GM19025 (cell line): ENCODE measurements around the gene ZNF135.

Experiments used
- ATAC-seq: cut with Tn5 transposase; IDR thresholded peaks from one replicate; pipeline ENCODE4 v1.9.1; 2021; ENCODE audit warnings: mild to moderate bottlenecking, low read depth, moderate library complexity; ENCODE audit not compliant: unreplicated experiment

Gene ZNF135

GRCh38 chr19:58059003-58059670, at the start of gene ZNF135:
ZNF135 (plus strand) TSS chr19:58059282; CDS start chr19:58060003, 721 bp downstream.
- no peak for ATAC-seq

DNA sequence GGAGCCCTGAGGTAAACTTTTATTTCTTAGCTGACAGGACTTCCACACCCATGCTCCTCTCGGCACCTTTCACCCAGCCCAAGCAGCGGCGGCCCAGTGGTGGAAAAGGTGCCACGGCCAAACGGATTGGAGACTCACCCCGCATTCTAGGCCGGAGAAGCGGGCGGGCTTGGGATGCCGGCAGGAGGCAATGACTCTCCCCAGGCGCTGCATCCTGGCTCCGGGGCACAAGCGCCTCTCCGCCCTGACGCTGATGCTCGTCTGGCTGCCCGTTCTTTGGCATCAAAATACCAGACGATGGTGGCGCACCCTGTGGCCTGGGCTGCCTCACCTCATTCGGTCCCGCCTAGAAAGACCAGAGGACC, 49.8 kb upstream of the ZNF135 start:
- ATAC-seq, result no peak

- ATAC-seq, result no peak
Measured at GRCh38 chr19:58009666-58010301, 49.3 kb upstream of the ZNF135 start.

GRCh38 chr19:58010507-58010906, 48.6 kb upstream of the ZNF135 start:
- no peak for ATAC-seq

GRCh38 chr19:58014141-58014540, 44.9 kb upstream of the ZNF135 start:
- no peak for ATAC-seq

DNA sequence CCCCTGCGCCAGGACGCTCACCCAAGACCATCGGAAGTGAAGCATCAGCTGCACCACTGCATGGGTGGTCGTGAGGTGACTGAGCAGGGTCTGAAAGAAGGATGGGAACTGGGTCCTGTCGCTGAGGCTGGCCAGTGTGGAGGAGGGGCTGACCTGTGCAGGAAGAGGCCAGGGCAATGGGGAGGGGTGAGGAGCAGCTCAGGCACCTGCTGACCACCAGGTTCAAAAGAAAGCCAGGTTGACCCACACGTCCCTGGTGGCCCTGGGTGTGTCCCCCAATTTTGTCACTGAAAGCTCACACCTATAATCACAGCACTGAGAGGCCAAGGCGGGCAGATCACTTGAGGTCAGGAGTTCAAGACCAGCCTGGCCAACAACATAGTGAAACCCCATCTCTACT, 39.0 kb upstream of the ZNF135 start:
- ATAC-seq, result no peak

GRCh38 chr19:58021541-58022282, 37.4 kb upstream of the ZNF135 start:
- ATAC-seq, result no peak

GRCh38 chr19:58022283-58022660, 36.8 kb upstream of the ZNF135 start:
- no peak for ATAC-seq

DNA sequence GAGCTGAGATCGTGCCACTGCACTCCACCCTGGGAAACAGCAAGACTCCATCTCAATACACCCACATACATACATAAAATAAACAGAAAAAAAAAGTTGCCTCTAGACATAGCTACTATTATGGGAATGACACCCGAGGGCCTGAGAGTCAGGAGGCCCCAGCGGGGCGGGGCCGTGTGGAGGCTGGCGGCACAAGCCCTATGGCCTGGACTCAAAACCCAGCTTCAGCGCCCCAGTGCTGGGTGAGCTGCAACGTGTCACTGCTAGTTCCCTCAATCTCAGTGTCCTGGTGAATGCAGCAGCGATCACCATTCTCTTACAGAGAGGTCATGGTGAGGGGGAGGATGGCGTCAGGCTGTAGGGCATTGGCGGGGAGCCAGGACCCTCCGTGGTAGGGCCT, 34.4 kb upstream of the ZNF135 start:
- ATAC-seq, result no peak

GRCh38 chr19:58033741-58034476, 25.2 kb upstream of the ZNF135 start, which contains the start of gene ZSCAN1:
ZSCAN1 (plus strand) TSS chr19:58034025; CDS start chr19:58037837, 3,812 bp downstream.
- no peak for ATAC-seq

DNA sequence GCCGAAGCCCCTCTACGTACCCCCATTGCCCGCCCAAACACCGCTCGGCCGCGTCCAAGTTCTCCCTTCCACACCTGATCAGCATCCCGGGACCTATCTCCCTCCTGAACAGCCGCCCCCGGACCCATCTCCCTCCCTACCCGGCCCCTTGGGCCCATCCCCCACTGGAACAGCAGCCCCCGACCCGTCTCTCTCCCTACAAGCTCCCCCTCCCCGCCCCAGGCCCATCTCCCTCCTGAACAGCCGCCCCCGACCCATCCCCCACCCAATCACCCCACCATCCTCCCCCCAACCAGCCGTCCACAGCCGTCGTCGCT, 24.6 kb upstream of the ZNF135 start:
- no peak for ATAC-seq

- no peak for ATAC-seq
Measured at GRCh38 chr19:58035863-58036262, 23.2 kb upstream of the ZNF135 start.

DNA sequence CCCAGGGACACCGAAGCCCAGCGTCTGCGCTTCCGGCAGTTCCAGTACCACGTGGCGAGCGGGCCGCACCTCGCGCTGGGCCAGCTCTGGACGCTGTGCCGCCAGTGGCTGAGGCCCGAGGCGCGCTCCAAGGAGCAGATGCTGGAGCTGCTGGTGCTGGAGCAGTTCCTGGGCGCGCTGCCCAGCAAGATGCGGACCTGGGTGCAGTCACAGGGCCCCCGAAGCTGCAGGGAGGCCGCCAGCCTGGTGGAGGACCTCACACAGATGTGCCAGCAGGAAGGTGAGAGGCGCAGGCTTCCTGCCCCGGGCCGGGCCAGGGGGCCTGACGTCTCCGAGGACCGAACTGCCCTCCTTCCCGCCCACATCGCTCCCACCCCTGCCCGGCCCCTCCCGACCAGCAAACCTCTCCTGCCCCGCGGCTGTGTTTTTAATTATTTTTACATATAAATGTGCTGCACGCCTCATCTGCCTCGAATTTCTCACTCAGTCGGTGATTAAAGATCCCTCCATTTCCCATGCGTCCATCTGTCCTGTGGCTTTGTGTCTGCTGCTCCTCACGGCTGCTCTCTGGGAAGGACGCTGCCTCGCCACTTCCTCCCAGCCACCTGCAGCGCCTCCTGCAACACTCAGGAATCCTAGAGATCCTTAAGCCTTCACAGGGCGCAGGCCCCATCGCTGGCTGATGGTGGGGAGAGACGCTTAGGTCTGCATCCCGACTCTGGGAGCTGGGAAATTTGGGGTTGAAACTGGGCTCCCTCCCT, 21.0 kb upstream of the ZNF135 start:
- ATAC-seq, result no peak

GRCh38 chr19:58038688-58039204, 20.3 kb upstream of the ZNF135 start:
- no peak for ATAC-seq

DNA sequence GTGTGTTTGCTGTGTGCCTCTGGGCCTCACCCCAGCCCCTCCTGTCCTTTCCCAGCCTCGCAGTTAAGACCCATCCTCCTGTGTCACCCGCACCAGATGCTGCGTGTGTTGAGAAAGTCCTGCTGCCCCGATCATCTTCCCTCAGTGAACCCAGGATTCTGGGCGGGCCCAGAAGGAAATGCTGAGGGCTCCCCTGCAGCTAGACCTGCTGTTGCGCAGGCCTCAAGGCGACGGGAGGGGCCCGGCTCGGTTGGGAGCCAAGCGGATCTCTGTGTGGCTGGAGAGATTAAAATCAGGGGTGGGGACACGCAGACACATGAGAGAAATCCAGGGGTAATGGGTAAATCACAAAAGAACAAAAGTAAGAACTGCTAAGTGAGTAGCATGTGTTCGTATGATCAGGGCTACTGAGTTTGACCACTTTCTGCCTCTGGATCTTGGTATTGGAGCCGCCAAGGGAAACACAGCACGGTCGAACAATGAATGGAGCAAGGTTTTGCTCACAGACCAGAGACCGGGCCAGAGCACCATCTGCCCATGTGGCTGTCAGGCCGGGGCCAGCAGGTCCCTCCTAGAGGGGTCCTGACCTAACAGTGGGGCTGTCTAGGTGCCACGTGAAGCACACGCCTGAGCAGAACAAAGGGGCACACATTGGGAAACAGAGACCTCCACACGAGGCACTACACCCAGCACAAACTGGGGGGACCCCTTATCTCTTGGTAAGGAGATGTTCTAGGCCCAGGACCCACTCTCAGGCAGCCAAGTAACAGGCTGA, 18.1 kb upstream of the ZNF135 start:
- ATAC-seq, result no peak

GRCh38 chr19:58042495-58043340, 16.4 kb upstream of the ZNF135 start:
- no peak for ATAC-seq

DNA sequence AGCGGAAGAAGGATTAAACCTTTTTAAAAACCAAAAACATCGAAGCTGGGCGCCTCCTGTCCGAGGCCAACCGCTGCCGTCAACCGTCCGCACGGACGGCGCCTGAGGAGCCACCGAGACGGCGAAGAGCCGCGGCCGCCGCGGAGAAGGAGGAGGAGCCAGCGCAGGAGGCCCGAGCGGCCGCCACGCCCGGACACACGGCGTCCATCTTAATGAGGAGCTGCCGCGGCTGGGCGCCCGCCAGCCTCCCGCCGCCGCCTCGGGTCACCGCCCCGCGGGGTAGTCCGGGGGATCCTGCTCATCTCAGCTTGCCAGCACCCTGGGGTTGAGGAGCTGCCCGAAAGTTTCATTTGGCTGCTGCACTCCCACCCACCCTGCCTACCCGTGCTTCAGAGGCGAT, 14.7 kb upstream of the ZNF135 start:
- ATAC-seq, result no peak

- ATAC-seq, result no peak
Measured at GRCh38 chr19:58044886-58045285, 14.2 kb upstream of the ZNF135 start.
